HepG2 (cell line): Measurements from ENCODE around the gene RPL6. TPM values are rescaled to one million over a fixed set of nuclear protein-coding genes. Genes with fewer than 3 reads are reported as not detected.

ENCODE experiments used
- BCL6 ChIP-seq: IDR thresholded peaks from 2 replicates; pipeline ENCODE4 v1.6.1; 2016; ENCODE audit warnings: missing genetic modification reagents, missing compliant biosample characterization
- E2F5 ChIP-seq: sonication (generic); formaldehyde crosslinking; conservative IDR thresholded peaks from 2 replicates; pipeline ENCODE4 v1.4.0; 2020; ENCODE audit warnings: missing genetic modification reagents
- FOXK1 ChIP-seq: sonication (generic); formaldehyde crosslinking; IDR thresholded peaks from 2 replicates; pipeline ENCODE4 v1.4.0; 2020; ENCODE audit warnings: low read depth, missing genetic modification reagents, borderline replicate concordance
- KLF11 ChIP-seq: IDR thresholded peaks from 2 replicates; pipeline ENCODE4 v1.6.1; 2016; ENCODE audit warnings: missing compliant biosample characterization
- MEF2D ChIP-seq: sonication (generic); formaldehyde crosslinking; IDR thresholded peaks from 2 replicates; pipeline ENCODE4 v1.5.1; 2020; ENCODE audit warnings: mild to moderate bottlenecking, missing genetic modification reagents
- MIER2 ChIP-seq: IDR thresholded peaks from 2 replicates; pipeline ENCODE4 v1.6.1; 2016; ENCODE audit warnings: missing biosample characterization, missing genetic modification reagents
- NR2C2 ChIP-seq: sonication (generic); formaldehyde crosslinking; IDR thresholded peaks from 2 replicates; pipeline ENCODE4 v1.4.0; 2020; ENCODE audit warnings: missing genetic modification reagents, mild to moderate bottlenecking, moderate library complexity, borderline replicate concordance
- PAF1 ChIP-seq: IDR thresholded peaks from 2 replicates; pipeline ENCODE4 v1.6.1; 2016; ENCODE audit warnings: missing genetic modification reagents, missing compliant biosample characterization
- POLR2A ChIP-seq, 2 experiments: IDR thresholded peaks; 2 replicates each; pipeline ENCODE4 v1.6.1; 2011; ENCODE audit warnings: low read depth in 2 of 2, low read length in 2 of 2, mild to moderate bottlenecking in 1 of 2, moderate library complexity in 1 of 2; ENCODE audit not compliant: insufficient read depth in 1 of 2
- PRMT3 ChIP-seq: sonication (generic); formaldehyde crosslinking; IDR thresholded peaks from 2 replicates; pipeline ENCODE4 v1.8.1; 2022; ENCODE audit warnings: low read depth, mild to moderate bottlenecking, moderate library complexity, missing genetic modification reagents, borderline replicate concordance
- RAD21 ChIP-seq: fragments of 450-650 bp; formaldehyde crosslinking; IDR thresholded peaks from 2 replicates; pipeline ENCODE4 v1.5.0; 2020; ENCODE audit warnings: mild to moderate bottlenecking
- REL ChIP-seq: sonication (generic); formaldehyde crosslinking; conservative IDR thresholded peaks from 2 replicates; pipeline ENCODE4 v1.8.0; 2022; ENCODE audit warnings: mild to moderate bottlenecking, missing genetic modification reagents, moderate library complexity
- SMC3 ChIP-seq: IDR thresholded peaks from 2 replicates; pipeline ENCODE4 v1.6.1; 2011; ENCODE audit warnings: low read length, improper control_type of control experiment
- SP4 ChIP-seq: sonication (generic); formaldehyde crosslinking; IDR thresholded peaks from 2 replicates; pipeline ENCODE4 v1.8.1; 2023; ENCODE audit warnings: mild to moderate bottlenecking, missing genetic modification reagents
- TERF1 ChIP-seq: sonication (generic); formaldehyde crosslinking; IDR thresholded peaks from 2 replicates; pipeline ENCODE4 v1.8.0; 2022; ENCODE audit warnings: mild to moderate bottlenecking, missing genetic modification reagents, moderate library complexity
- YEATS2 ChIP-seq: sonication (generic); formaldehyde crosslinking; IDR thresholded peaks from 2 replicates; pipeline ENCODE4 v1.4.0; 2020; ENCODE audit warnings: missing genetic modification reagents, borderline replicate concordance
- ZBTB20 ChIP-seq: sonication (generic); formaldehyde crosslinking; IDR thresholded peaks from 2 replicates; pipeline ENCODE4 v1.8.1; 2023; ENCODE audit warnings: missing genetic modification reagents, low read depth, mild to moderate bottlenecking, borderline replicate concordance
- ZNF142 ChIP-seq: sonication (generic); formaldehyde crosslinking; IDR thresholded peaks from 2 replicates; pipeline ENCODE4 v1.4.0; 2020; ENCODE audit warnings: missing genetic modification reagents
- ZNF235 ChIP-seq: sonication (generic); formaldehyde crosslinking; IDR thresholded peaks from 2 replicates; pipeline ENCODE4 v1.8.1; 2023; ENCODE audit warnings: mild to moderate bottlenecking, missing genetic modification reagents, borderline replicate concordance
- ZNF30 ChIP-seq: sonication (generic); formaldehyde crosslinking; IDR thresholded peaks from 2 replicates; pipeline ENCODE4 v1.5.0; 2020; ENCODE audit warnings: mild to moderate bottlenecking, missing genetic modification reagents
- polyA plus RNA-seq, 8 experiments: library from polyadenylated mRNA; depleted of rRNA in 3 of 8; stranded (reverse) in 7 of 8; unstranded in 1 of 8; fragments of >200 nt; fragmentation: Illumina TruSeq in 4 of 8; extraction: Trizol in 4 of 8; gene quantifications; 2 replicates each; pipeline versions ENCODE4 v1.2.1 to v1.2.3, GENCODE V29; 2011 to 2016; ENCODE audit warnings: low read depth in 4 of 8, missing spikeins in 1 of 8, mixed read lengths in 1 of 8; ENCODE audit not compliant: insufficient read depth in 1 of 8
- total RNA-seq, 5 experiments: library from RNA; depleted of rRNA; stranded (reverse); fragments of >200 nt; fragmentation: Illumina TruSeq; extraction: Trizol; gene quantifications; 2 replicates each; pipeline ENCODE4 v1.2.3, GENCODE V29; 2016; ENCODE audit warnings: low read depth in 1 of 5

The RPL6 gene
- total and polyA plus RNA-seq, 2 of the 13 experiments (the other 11 are each of a cell fraction or from before 2014, with no cell fraction given) = 1,551 to 1,719 TPM

- TF ChIP-seq ZNF142 (CRISPR knock-in tag) = peak; percentile 91
- TF ChIP-seq SP4 = peak; percentile 80
- no peak for TF ChIP-seq SMC3
- TF ChIP-seq RAD21 (CRISPR knock-in tag) = no peak
- no peak for TF ChIP-seq ZNF235 (CRISPR knock-in tag)
- TF ChIP-seq NR2C2 (CRISPR knock-in tag) = peak; percentile 56; the same call in 1 of the 2 replicates
- TF ChIP-seq ZNF30 (CRISPR knock-in tag) = no peak
- TF ChIP-seq ZBTB20 (CRISPR knock-in tag) = no peak
- no peak for TF ChIP-seq TERF1 (CRISPR knock-in tag)
- TF ChIP-seq MEF2D (CRISPR knock-in tag) = peak; percentile 63; the same call in 1 of the 2 replicates
- TF ChIP-seq BCL6 (CRISPR knock-in tag) = peak; percentile 51; the same call in 1 of the 2 replicates
- 0 out of 2 replicates have a peak, but pooled peaks have one; percentile 40 for TF ChIP-seq REL
- TF ChIP-seq FOXK1 (CRISPR knock-in tag) = peak; percentile 49; the same call in 1 of the 2 replicates
- TF ChIP-seq YEATS2 (CRISPR knock-in tag) = peak; percentile 100
- TF ChIP-seq PAF1 (CRISPR knock-in tag) = no peak
- TF ChIP-seq PRMT3 = 0 out of 2 replicates have a peak, but pooled peaks have one; percentile 22
- TF ChIP-seq POLR2A (IDR thresholded peaks at IDR 0.05; ENCODE audit: insufficient read depth in 1 of 2, low read depth in 2 of 2, low read length in 2 of 2) = peak; percentile 96 to 99
- TF ChIP-seq KLF11 = peak; percentile 52; the same call in 1 of the 2 replicates
- TF ChIP-seq E2F5 (CRISPR knock-in tag) = no peak
- TF ChIP-seq MIER2 = peak; percentile 48; the same call in 1 of the 2 replicates
These were observed at the start of gene RPL6 (continued) for GRCh38 chr12:112409064-112409905.
